DND-41 (cell line): Measurements from ENCODE around the gene BMERB1.

Experiments
- CTCF ChIP-seq: IDR thresholded peaks from 2 replicates; pipeline ENCODE4 v1.5.1; 2012; ENCODE audit warnings: borderline replicate concordance, low read length, moderate library complexity, mild to moderate bottlenecking; ENCODE audit not compliant: poor library complexity, severe bottlenecking; ENCODE audit errors: extremely low read depth
- EZH2 ChIP-seq: IDR thresholded peaks from 3 replicates; pipeline ENCODE4 v1.6.1; 2012; ENCODE audit warnings: borderline replicate concordance, low read depth, mild to moderate bottlenecking, moderate library complexity, low read length, inconsistent platforms; ENCODE audit not compliant: severe bottlenecking

- TF ChIP-seq CTCF (no peak), EZH2 (no peak)
These were observed 85.4 kb downstream of the BMERB1 start for GRCh38 chr16:15519790-15520189.
